Activated T-cell treated with anti-CD3 and anti-CD28 coated beads, Interleukin-2, amount 50 U/mL, for 1 hour (primary cell): ENCODE results near the gene TMEM92.

Experiments
- DNase-seq: peaks from one replicate; pipeline ENCODE4 v3.0.0-alpha.2; 2020

TMEM92 gene

DNA sequence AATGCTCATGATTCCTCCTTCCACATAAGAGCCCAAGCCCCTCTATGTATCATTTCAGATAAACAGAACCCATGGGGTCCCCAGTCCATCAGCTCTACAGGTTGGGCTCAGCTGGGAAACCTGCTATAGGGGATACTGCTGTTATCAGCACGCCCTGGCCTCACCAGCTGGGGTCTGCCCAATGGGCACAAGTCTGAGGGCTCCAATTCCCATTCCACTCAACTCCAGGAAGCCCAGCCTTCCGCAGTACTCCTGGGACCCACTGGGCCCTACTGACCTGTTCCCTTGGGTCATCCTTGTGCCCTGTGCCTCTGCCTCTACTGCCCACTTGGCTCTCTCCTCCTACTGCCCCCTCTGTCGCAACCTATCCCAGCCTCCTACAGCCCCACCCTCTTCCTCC lies 55.5 kb downstream of the TMEM92 start:
- no peak for DNase-seq

DNA sequence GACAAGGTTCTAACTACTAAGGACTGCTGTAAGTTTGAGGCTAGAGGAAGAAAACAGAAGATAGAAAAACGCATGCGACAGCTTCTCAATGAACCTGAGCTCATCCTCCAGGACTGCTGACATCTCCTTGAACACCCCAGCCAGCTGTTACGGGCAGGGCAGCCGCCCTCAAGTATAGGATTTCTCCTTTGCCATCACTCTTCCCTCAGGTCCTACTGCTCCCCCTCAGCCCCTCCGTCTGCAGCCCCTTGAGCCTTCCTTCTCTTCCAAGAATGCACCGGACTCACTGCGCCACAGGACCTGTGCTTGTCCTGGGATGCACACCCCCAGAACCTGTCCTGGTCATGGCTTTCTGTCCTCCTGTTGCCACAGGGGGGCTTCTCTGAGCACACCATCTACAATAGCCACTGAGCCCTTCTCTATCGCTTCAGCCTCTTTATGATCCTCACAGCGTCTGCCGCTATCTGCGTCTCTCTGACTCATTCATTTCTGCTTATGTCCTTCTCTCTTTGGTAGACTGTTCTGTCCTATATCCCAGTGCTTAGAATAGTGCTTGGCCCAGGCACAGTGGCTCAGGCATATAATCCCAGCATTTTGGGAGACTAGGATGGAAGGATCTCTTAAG lies 56.0 kb downstream of the TMEM92 start:
- no peak for DNase-seq
